SKM-1 treated with dmso at 0.1 percent for 144 hours (cell line): ENCODE measurements around the gene ATOX1.
"Not testable (repeated sequence)": the region's sequence is repeated elsewhere in the genome, so short reads cannot be mapped to it uniquely, and the experiment has no call there.

Experiments used
- DNase-seq: peaks from one replicate; lab custom pipeline; 2025; ENCODE audit not compliant: unreplicated experiment; lab: John Stamatoyannopoulos, UW

ATOX1 gene

DNA sequence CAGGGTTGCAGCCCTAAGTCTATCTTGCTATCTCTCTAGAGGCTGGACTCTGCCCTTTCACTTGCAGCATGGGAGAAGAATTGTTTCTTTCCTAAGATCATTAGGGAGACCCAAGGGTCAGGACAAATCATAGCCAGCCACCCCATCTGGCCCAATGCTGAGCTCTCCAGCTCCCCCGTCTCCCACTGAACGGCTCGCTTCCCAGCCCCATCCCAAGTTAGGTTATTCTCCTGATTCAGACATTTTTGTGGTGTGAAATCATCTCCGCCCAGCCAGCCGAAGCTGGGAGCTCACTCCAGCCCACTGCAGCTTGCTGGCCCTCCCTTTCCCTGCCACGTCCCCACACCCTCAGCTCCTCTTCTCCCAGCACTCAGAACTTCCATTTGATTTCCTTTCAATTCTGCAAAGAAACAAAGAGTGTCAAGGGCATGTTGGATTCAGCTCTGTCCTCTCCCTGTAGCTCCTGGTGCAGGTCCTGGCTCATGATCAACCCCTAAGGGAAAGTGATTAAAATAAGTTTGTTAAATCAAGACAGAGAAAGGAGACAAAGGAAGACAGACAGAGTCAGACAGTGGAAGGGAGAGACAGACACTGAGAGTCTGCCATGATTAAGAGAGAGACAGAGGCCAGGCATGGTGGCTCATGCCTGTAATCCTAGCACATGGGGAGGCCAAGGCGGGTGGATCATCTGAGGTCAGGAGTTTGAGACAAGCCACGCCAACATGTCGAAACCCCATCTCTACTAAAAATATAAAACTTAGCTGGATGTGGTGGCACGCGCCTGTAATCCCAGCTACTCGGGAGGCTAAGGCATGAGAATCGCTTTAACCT is 59.1 kb downstream of the ATOX1 start:
- DNase-seq = no peak

GRCh38 chr5:151698081-151698480 is 60.4 kb downstream of the ATOX1 start:
- not testable (repeated sequence) for DNase-seq

- DNase-seq = no peak
These were observed 61.0 kb downstream of the ATOX1 start for GRCh38 chr5:151697452-151697851.

DNA sequence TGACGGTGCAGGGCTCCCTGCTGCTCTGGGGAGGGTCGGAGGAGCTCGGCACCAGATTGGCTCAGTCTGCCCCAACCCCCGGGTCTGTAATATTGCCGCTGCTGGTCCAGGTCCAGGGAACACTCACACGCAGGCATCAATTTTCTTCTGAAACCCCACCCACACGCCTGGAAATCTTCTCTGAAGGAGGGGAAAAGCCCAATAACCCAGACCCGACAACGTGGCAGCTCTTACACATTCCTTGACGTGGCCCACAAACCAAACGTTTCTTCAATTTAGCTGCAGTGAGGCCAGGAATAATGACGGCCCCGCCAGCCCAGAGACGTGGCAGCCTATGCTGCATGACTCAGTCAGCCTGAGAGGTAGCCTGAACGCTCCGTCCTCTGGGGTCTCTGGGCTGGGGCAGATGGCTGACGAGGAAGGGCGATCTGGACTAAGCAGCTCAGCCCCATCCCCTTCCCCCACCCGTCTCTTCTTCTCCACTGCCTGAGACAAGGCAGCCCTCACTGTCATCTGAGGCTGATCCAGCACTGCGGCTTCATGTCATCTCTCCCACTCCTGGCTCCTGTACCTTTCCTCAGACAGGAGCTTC is 61.9 kb downstream of the ATOX1 start:
- no peak for DNase-seq

DNA sequence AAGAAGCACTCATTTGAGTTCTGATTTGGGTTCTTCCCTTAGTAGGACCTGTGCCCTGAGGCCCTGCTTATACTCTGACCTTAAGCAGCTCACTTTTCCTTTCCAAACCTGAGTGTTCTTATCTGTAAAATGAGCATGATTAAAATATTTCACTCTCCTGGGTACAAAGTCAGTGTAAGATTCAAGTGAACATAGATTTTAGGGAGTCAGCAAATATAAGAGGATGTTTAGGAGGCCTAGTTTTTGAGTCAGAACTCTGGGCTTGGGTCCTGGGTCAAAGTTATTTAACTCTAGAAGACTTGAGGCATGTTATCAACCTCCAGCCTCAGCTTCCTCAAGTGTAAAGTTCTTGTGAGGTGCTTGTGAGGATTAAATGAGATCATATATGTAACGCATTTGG is 63.0 kb downstream of the ATOX1 start:
- DNase-seq = no peak

- DNase-seq = no peak
These were observed 64.4 kb downstream of the ATOX1 start for GRCh38 chr5:151694035-151694485.
